GM12878 (cell line): ENCODE results near the gene UNC45A. TPM values are rescaled to one million over a fixed set of nuclear protein-coding genes. Genes with fewer than 3 reads are reported as not detected.

ENCODE experiments used
- ATAC-seq: fragments of 200-7000 bp; cut with Tn5 transposase; 3 replicates; pipeline ENCODE4 v1.9.1; 2020; ENCODE audit warnings: mild to moderate bottlenecking, moderate library complexity
- BruUV-seq: library from RNA; stranded (reverse); fragments of 400-500 nt; replicated peaks from 2 replicates; lab custom pipeline; 2021; lab: Mats Ljungman, UMichigan
- CTCF ChIA-PET: fragments of 300-600 bp; sonication (Branson Sonifier 250); formaldehyde crosslinking; extraction: SDS; loops from one replicate; lab custom pipeline; 2021; ENCODE audit warnings: inconsistent platforms; lab: Yijun Ruan, JAX
- POLR2A ChIA-PET: fragments of 350-600 bp; formaldehyde crosslinking; extraction: SDS; loops from one replicate; lab custom pipeline; 2021; ENCODE audit warnings: inconsistent platforms; lab: Charles Lee
- RAD21 ChIA-PET: fragments of 300-600 bp; sonication (Branson Sonifier 250); formaldehyde crosslinking; loops from one replicate; lab custom pipeline; 2023; ENCODE audit warnings: antibody characterized with exemption; ENCODE audit not compliant: unreplicated experiment; lab: Charles Lee
- SMC1A ChIA-PET: fragments of 300-600 bp; sonication (Branson Sonifier 250); formaldehyde crosslinking; loops from one replicate; lab custom pipeline; 2023; ENCODE audit not compliant: unreplicated experiment, uncharacterized antibody; lab: Charles Lee
- DNase-seq: peaks from one replicate; pipeline ENCODE4 v3.0.0-alpha.2; 2011; ENCODE audit warnings: low read depth, low spot score
- FAIRE-seq: peaks from 3 replicates; lab custom pipeline; 2011; peaks lifted over from hg19 to GRCh38; lab: Jason Lieb, UNC
- H2AFZ ChIP-seq: 2 replicates; pipeline ENCODE4 v1.6.0; 2011; ENCODE audit warnings: low read depth, low read length, control low read depth; ENCODE audit not compliant: control insufficient read depth
- H3K27ac ChIP-seq: 2 replicates; pipeline ENCODE4 v1.5.1; 2011; ENCODE audit warnings: control low read depth; ENCODE audit not compliant: control insufficient read depth, insufficient read depth
- H3K27me3 ChIP-seq, 2 experiments: replicated peaks in 1 of 2; 2 replicates each; pipeline versions ENCODE4 v1.6.0 to v1.6.1; 2011; ENCODE audit warnings: low read length in 1 of 2; ENCODE audit not compliant: control insufficient read depth in 2 of 2, insufficient read depth in 2 of 2
- H3K36me3 ChIP-seq, 2 experiments: 2 replicates each; pipeline ENCODE4 v1.5.1; 2011; ENCODE audit warnings: low read length in 1 of 2; ENCODE audit not compliant: control insufficient read depth in 2 of 2, insufficient read depth in 2 of 2
- H3K4me1 ChIP-seq: 2 replicates; pipeline ENCODE4 v1.6.1; 2011; ENCODE audit warnings: mild to moderate bottlenecking, low read length, moderate library complexity, mixed read lengths; ENCODE audit not compliant: control insufficient read depth, insufficient read depth
- H3K4me2 ChIP-seq: 2 replicates; pipeline ENCODE4 v1.6.0; 2011; ENCODE audit warnings: control low read depth; ENCODE audit not compliant: control insufficient read depth, insufficient read depth
- H3K4me3 ChIP-seq: fragments of 200-600 bp; sonication (generic); 2 replicates; pipeline ENCODE4 v1.5.1; 2016
- H3K79me2 ChIP-seq: 2 replicates; pipeline ENCODE4 v1.6.0; 2011; ENCODE audit warnings: low read length; ENCODE audit not compliant: control insufficient read depth, insufficient read depth
- H3K9ac ChIP-seq: 2 replicates; pipeline ENCODE4 v1.8.0; 2011; ENCODE audit warnings: low read length, control low read depth, mixed read lengths; ENCODE audit not compliant: control insufficient read depth, insufficient read depth
- H3K9me3 ChIP-seq: replicated peaks from 3 replicates; pipeline ENCODE4 v1.5.1; 2011; ENCODE audit warnings: mild to moderate bottlenecking, low read length; ENCODE audit not compliant: control insufficient read depth, insufficient read depth
- H4K20me1 ChIP-seq: 2 replicates; pipeline ENCODE4 v1.6.0; 2011; ENCODE audit not compliant: control insufficient read depth, insufficient read depth
- CEBPB ChIP-seq, 2 experiments: fragments of 150-350 bp in 1 of 2; IDR thresholded peaks; 2 replicates each; pipeline ENCODE4 v1.6.1; 2012 to 2014; ENCODE audit warnings: low read depth in 2 of 2, low read length in 2 of 2, borderline replicate concordance in 1 of 2, inconsistent platforms in 1 of 2
- HDAC2 ChIP-seq: fragments of 200-600 bp; sonication (generic); IDR thresholded peaks from 2 replicates; pipeline ENCODE4 v1.6.1; 2017
- IKZF1 ChIP-seq: fragments of 450-650 bp; conservative IDR thresholded peaks from 2 replicates; pipeline ENCODE4 v1.6.1; 2017; ENCODE audit warnings: antibody characterized with exemption, mild to moderate bottlenecking
- JUNB ChIP-seq: IDR thresholded peaks from 2 replicates; pipeline ENCODE4 v1.6.1; 2016; ENCODE audit warnings: antibody characterized with exemption, mild to moderate bottlenecking
- MAX ChIP-seq: IDR thresholded peaks from 2 replicates; pipeline ENCODE4 v1.6.1; 2012; ENCODE audit warnings: low read depth, low read length, improper control_type of control experiment
- MYC ChIP-seq: IDR thresholded peaks from 2 replicates; pipeline ENCODE4 v1.6.1; 2011; ENCODE audit warnings: mild to moderate bottlenecking, low read length, moderate library complexity, inconsistent platforms; ENCODE audit not compliant: insufficient read depth, insufficient replicate concordance, insufficient read length, severe bottlenecking
- NFIC ChIP-seq: IDR thresholded peaks from 2 replicates; pipeline ENCODE4 v1.6.1; 2012; ENCODE audit warnings: low read depth, mild to moderate bottlenecking, inconsistent platforms, low read length, moderate library complexity
- WGBS: methylation state at CpG from one replicate; pipeline ENCODE4 v1.1.6; 2016; ENCODE audit warnings: low lambda C conversion rate; ENCODE audit not compliant: insufficient replicate concordance, insufficient coverage; ENCODE audit errors: missing lambda C conversion rate; 5-methylcytosine and 5-hydroxymethylcytosine counted together
- in situ Hi-C: fragments of 300-500 bp; cut with MboI; formaldehyde crosslinking; loops from 9 replicates; pipeline ENCODE4 v1.14.3; 2018; ENCODE audit warnings: mixed read lengths
- intact Hi-C: fragments of 100-400 bp; cut with micrococcal nuclease; formaldehyde crosslinking; loops from one replicate; pipeline ENCODE4 v1.14.2; 2022; ENCODE audit not compliant: unreplicated experiment
- polyA plus RNA-seq, 11 experiments: library from polyadenylated mRNA; depleted of rRNA in 4 of 11; unstranded in 6 of 11; stranded (reverse) in 5 of 11; fragments of >200 nt; fragmentation: Nextera tagmentation in 4 of 11; fragmentation: Illumina TruSeq in 1 of 11; extraction: Ambion mirVana in 4 of 11; extraction: Trizol in 1 of 11; gene quantifications; 1 replicate in 1 of 11; 2 replicates in 10 of 11; pipeline versions ENCODE4 v1.2.1 to v1.2.3, GENCODE V29; 2011 to 2016; ENCODE audit warnings: inconsistent platforms in 2 of 11, missing spikeins in 2 of 11, low read depth in 1 of 11
- total RNA-seq, 4 experiments: library from RNA; depleted of rRNA in 3 of 4; stranded (reverse); fragments of >200 nt in 3 of 4; fragmentation: Illumina TruSeq in 1 of 4; extraction: Trizol in 1 of 4; gene quantifications; 2 replicates each; pipeline versions ENCODE4 v1.2.1 to v1.2.3, GENCODE V29; 2013 to 2021
- TF ChIP-seq, protein P1 (sequence below): fragments of 450-650 bp; formaldehyde crosslinking; IDR thresholded peaks from 2 replicates; pipeline ENCODE4 v1.4.0; 2022; ENCODE audit warnings: mild to moderate bottlenecking, moderate library complexity

The UNC45A gene
- total and polyA plus RNA-seq, 10 of the 15 experiments (the other 5 are each of a cell fraction or from before 2014, with no cell fraction given) = 10.3 to 57.8 (median 40.5) TPM

GRCh38 chr15:90982135-90982534, 47.0 kb downstream of the UNC45A start:
- CTCF ChIA-PET = interaction anchor here (1.0 to 2.3 kb wide), 12 partner anchors 8 to 290 kb away, joined by 3 to 16 read pairs (median 6); partner anchors contain the start of genes HDDC3 and VPS33B
- intact Hi-C loops = loop anchor here (10.0 kb wide), 1 partner anchor 293 kb away; no protein-coding TSS in a partner anchor

More at GRCh38 chr15:90982135-90982534, 47.0 kb downstream of the UNC45A start:
- Histone ChIP-seq H3K9ac (no peak overlapping the region), H3K4me3 (no peak overlapping the region), H4K20me1 (no peaks in the 10 kb centered on the region), H3K27me3 (no peaks in the 10 kb centered on the region), H3K27ac (peak overlapping the region; percentile 79), H3K79me2 (peaks cover 39% of the 10 kb centered on the region), H3K4me1 (peaks cover 27% of the 10 kb centered on the region), H3K36me3 (peaks cover 24 to 32% of the 10 kb centered on the region in 2 experiments), H3K9me3 (no peaks in the 10 kb centered on the region), H2AFZ (peak overlapping the region; percentile 73), H3K4me2 (peak overlapping the region; percentile 73)
- POLR2A ChIA-PET = interaction anchor here (1.1 to 1.9 kb wide), 2 partner anchors 11 to 27 kb away, joined by 3 to 9 read pairs; partner anchors contain the start of gene RCCD1
- DNase-seq (no peak), ATAC-seq (peak; percentile 75), FAIRE-seq (peak; percentile 81)
- in situ Hi-C loops = loop anchor here (25.0 kb wide), 1 partner anchor 2005 kb away; no protein-coding TSS in a partner anchor
- WGBS = 68% methylated on average over 5 of the region's 5 CpGs
- no TSS peak for BruUV-seq
- SMC1A ChIA-PET = interaction anchor here (0.6 to 3.0 kb wide), 8 partner anchors 7 to 290 kb away, joined by 3 to 14 read pairs (median 5); partner anchors contain the start of genes MAN2A2, RCCD1 and VPS33B
- RAD21 ChIA-PET = interaction anchor here (1.0 to 2.6 kb wide), 3 partner anchors 40 to 290 kb away, joined by 3 to 8 read pairs (median 6); partner anchors contain the start of gene VPS33B
- TF ChIP-seq IKZF1 (0 out of 2 replicates have a peak, but pooled peaks have one; percentile 9), NFIC (0 out of 2 replicates have a peak, but pooled peaks have one; percentile 45), HDAC2 (0 out of 2 replicates have a peak, but pooled peaks have one; percentile 31), MAX (no peak), MYC (no peak), CEBPB (IDR thresholded peaks at IDR 0.05; ENCODE audit: borderline replicate concordance in 1 of 2, low read depth in 2 of 2, low read length in 2 of 2) (peak in 1 of 2 experiments; percentile 82; a peak in 2 of 4 replicates), JUNB (peak; percentile 26; the same call in 1 of the 2 replicates)
- TF ChIP-seq, protein P1, sequence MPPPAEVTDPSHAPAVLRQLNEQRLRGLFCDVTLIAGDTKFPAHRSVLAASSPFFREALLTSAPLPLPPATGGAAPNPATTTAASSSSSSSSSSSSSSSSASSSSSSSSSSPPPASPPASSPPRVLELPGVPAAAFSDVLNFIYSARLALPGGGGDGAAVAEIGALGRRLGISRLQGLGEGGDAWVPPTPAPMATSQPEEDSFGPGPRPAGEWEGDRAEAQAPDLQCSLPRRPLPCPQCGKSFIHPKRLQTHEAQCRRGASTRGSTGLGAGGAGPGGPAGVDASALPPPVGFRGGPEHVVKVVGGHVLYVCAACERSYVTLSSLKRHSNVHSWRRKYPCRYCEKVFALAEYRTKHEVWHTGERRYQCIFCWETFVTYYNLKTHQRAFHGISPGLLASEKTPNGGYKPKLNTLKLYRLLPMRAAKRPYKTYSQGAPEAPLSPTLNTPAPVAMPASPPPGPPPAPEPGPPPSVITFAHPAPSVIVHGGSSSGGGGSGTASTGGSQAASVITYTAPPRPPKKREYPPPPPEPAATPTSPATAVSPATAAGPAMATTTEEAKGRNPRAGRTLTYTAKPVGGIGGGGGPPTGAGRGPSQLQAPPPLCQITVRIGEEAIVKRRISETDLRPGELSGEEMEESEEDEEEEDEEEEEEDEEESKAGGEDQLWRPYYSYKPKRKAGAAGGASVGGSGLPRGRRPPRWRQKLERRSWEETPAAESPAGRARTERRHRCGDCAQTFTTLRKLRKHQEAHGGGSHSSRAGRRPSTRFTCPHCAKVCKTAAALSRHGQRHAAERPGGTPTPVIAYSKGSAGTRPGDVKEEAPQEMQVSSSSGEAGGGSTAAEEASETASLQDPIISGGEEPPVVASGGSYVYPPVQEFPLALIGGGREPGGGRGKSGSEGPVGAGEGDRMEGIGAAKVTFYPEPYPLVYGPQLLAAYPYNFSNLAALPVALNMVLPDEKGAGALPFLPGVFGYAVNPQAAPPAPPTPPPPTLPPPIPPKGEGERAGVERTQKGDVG = no peak
